NCI-H1694 treated with DMSO at 0.1 percent for 48 hours (cell line): Measurements from ENCODE around the gene PALLD.

Experiments used
- DNase-seq: peaks from one replicate; lab custom pipeline; 2025; lab: John Stamatoyannopoulos, UW

Gene PALLD

DNA sequence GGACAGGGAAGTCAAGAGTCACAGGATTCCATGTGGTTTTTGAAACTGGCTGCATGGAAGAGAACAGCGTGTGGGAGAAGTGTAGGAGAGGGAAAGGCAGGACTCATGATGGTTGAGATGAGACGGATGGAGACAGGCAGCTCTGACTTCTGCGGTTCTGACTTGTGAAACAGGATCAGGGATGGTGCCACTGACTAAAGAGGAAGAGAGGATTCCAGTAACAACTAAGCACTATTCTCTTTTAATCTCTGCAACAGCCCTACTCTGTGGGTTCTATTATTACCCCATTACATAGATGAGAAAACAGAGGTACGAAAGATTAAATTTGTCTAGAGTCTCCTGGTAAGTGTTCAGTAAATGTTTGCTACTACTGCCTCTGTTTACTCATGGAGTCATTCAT, 356.9 kb downstream of the PALLD start:
- no peak for DNase-seq

DNA sequence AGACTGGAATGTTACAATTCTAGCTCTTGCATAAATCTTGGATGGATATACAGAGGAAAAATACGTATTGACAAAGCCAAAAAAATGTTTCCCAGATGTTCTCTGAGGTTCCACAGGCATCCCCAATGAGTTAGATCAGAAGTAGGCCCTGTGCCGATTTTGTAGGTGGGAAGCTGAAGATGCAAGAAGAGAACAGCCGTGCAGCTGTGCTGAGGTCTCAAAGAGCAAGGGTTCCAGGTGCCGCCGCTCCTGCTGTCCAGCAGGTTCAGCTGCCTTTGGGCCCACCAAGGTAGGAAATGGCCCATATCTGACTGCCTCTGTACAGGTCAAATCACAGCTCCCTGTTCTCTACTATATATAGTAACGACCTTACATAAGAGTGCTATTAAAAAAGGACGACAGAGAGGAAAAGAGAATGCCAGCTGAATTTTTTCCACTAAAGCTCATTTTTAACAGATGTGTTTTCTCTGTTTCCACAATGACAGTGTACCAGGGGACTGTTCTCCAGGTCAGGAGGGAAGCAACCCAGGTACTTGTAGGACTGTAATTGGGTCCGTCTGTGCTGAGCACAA, 357.6 kb downstream of the PALLD start:
- DNase-seq = no peak

DNA sequence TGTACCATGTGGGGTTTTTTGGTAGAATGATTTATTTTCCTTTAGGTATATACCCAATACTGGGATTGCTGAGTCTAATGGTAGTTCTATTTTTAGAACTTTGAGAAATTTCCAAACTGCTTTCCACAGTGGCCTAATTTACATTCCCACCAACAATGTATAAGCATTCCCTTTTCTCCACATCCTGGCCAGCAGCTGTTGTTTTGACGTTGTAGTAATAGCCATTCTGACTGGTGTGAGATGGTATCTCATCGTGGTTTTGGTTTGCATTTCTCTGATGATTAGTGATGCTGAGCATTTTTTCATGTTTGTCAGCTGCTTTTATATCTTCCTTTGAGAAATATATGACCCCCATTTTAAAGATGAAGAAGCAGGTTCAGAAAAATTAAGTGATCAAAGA, 359.5 kb downstream of the PALLD start:
- no peak for DNase-seq

GRCh38 chr4:168857009-168857408, 360.2 kb downstream of the PALLD start:
- no peak for DNase-seq

GRCh38 chr4:168857546-168858314, 360.9 kb downstream of the PALLD start:
- no peak for DNase-seq

GRCh38 chr4:168859100-168859499, 362.2 kb downstream of the PALLD start:
- DNase-seq = no peak

- no peak for DNase-seq
These were observed 363.2 kb downstream of the PALLD start for GRCh38 chr4:168859888-168860694.

DNA sequence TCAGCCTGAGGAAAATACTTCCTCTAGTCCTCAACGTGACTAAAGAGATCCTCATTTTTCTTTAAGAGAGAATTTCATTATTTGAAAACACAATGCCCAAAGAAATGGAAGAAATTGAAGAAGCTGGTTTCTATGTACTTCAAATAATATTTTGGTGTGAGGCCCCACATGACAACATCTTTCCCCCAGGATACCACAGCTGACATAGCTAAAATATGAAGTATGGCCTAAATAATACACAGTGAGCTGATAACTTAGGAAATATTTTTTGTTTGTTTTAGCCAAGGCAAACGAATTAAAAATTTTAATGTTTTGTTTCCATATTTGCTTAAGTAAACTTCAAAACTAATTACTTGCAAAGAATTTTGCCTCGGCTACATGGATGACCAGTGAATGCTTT, 364.0 kb downstream of the PALLD start:
- DNase-seq = no peak

- no peak for DNase-seq
These were observed 367.1 kb downstream of the PALLD start for GRCh38 chr4:168863719-168864647.

DNA sequence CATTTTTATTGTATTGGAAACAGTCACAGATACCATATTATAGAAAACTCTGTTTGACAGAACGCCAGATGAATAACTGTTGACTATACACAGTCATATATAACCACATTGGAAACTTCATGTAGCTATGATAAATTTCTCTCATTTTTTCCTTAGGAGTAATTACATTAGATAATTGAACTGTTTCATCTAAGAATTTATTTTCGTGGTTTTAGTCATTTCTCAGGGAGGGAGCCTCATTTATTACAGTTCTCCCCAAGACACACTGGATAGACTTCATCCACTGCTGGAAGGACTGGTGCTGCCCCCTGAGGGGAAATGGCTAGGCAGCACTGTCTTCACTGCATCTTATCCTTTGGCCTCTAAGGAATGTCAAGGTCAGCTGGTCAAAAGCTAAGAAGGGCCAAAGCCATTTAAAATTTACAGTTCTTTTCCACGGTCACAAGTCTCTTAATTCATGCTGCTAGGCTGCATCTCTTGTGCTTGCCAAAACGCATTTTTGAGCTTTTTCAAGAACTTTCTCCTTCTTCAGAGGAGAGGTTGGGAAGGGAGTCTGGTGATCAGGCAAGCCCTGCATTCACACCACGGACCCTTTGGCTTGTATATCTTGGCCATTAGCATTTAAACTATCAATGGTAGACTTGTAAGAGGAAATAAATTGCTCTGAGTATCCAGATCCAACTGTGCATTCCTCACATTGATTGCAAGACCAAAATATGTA, 368.1 kb downstream of the PALLD start:
- no peak for DNase-seq

GRCh38 chr4:168865854-168866253, 369.0 kb downstream of the PALLD start:
- no peak for DNase-seq

- no peak for DNase-seq
These were observed 369.8 kb downstream of the PALLD start for GRCh38 chr4:168866635-168867034.

DNA sequence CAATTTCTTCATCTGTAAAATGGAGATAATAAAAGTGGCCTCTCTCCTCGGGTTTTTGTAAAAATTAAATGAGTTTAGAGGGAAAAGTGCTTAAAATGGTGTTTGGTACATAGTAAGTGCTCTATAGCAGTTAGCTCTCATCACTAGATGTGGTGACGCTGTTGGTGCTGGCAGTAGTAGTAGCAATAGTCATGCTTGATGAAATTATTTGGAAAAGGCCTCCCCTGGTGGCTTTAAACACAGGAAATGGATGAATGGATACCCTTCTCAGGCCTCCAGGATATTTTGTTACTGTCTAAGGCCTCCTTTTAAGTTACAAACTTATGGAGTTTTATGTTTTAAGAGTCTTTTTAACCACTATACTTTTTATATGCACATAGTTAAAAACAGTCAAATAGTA, 370.3 kb downstream of the PALLD start:
- no peak for DNase-seq

DNA sequence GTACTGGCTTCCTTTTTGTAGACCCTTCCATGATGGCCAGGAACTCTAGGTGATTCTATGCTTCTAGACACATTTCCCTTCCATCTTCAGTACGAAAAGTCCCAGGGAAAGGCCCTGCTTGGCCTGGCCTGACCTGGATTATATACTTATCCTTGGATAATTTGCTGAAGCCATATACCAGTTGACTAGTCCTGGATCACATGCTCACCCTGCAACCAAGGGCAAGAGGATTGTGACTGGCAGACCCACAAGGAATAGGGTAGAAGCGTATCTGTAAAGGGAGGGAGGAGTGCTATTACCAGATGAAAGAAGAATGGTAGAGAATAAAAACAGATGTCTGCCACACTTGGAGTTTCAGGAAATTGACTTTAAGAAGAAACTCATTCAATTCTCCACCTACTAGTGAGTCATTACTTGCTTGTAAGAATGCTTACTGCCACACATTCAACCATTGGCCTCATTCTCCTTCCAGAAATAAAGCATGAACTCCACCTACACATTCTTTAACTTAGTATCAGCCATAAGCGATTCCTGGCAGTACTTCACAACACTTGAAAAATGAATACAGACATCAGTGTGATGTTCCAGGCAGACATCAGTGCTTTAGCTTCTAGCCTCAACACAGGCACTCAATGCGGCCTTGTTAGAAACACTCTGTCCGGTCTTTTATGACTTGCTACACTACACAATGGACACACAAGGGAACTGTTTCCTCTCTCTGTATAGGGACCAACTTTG, 371.4 kb downstream of the PALLD start:
- no peak for DNase-seq

- no peak for DNase-seq
These were observed 371.9 kb downstream of the PALLD start for GRCh38 chr4:168868802-168869201.

DNA sequence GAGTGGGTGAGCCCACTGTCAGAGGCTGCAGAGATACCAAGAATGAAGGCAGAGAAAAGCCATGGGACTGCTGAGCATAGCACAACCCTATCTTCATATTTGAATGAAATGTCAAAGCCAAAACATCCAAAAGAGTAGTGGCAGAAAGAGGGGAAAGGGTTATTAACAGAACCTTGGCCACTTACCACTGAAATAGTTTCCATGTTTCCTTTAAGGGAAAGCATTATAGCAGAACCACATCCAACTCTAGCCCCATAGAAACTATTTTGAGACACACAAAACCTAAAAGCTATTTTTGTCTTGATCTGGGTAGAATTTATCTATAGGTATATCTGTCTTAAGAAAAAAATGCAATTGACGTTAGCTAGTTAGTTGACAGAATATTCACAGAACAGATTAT, 373.2 kb downstream of the PALLD start:
- no peak for DNase-seq

DNA sequence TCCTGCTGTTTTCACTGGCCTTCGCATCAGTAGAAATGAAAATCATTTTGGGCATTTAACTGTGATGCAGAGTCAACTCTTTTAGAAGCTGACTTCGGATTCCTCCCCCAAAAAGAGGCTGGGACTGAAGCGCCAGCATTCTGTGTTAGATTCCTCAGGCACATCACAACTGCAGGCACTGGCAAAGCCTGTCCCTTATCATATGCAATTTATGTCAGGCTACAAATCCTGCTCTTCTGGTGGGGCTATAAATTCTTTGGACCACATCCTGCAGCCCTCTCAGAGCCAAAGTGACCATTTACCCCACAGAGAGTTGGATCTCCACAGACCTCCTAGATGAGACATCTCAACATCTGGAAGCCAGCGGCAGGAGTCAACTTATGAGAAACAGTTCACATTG, 374.8 kb downstream of the PALLD start:
- no peak for DNase-seq

GRCh38 chr4:168874083-168874482, 377.2 kb downstream of the PALLD start:
- DNase-seq = no peak

DNA sequence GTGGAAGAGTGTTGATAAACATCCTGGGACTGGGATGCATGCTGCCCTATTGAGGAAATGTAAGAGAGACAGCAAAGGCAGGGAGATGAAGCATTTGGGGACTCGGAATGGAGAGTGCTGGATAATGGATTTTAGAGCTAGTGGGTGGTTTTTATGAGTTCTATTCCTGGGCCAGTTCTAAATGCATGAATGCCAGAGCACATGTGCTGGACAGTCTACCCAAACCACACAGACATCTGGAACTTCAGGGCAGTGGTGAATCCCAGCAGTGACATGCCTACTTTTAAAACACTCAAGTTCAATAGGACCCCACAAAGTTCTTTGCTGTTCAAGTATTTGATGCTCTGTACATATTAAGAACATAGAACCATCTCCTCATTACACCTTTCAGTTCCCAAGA, 379.3 kb downstream of the PALLD start:
- DNase-seq = no peak
